ENCODE measurements around the gene ASIC4.

The ASIC4 gene

GRCh38 chr2:219486380-219486959 is 27.8 kb upstream of the ASIC4 start:
- no peak overlapping the region for H3K27ac ChIP-seq (ENCODE audit: low read depth, low read length)
- H3K4me2 ChIP-seq (ENCODE audit: low read length): no peak overlapping the region
- H3K79me2 ChIP-seq (ENCODE audit: control insufficient read depth, low read length): no peaks in the 10 kb centered on the region
- H3K4me3 ChIP-seq (ENCODE audit: low read length): no peak overlapping the region
- H3K4me1 ChIP-seq (ENCODE audit: control insufficient read depth, low read length): no peaks in the 10 kb centered on the region
- H3K27me3 ChIP-seq (ENCODE audit: control insufficient read depth, low read length): peaks cover 37% of the 10 kb centered on the region
- no peaks in the 10 kb centered on the region for H3K9me2 ChIP-seq (replicated peaks; ENCODE audit: control insufficient read depth, low read length)
- H4K20me1 ChIP-seq (ENCODE audit: control insufficient read depth, insufficient read depth, low read depth, low read length): no peaks in the 10 kb centered on the region
- no peak for TF ChIP-seq EZH2phosphoT487 (IDR thresholded peaks at IDR 0.05; ENCODE audit: borderline replicate concordance, low read length)
- TF ChIP-seq CTCF (IDR thresholded peaks at IDR 0.05; ENCODE audit: low read depth, low read length, poor library complexity, severe bottlenecking): no peak
- H3K36me3 ChIP-seq (ENCODE audit: control insufficient read depth, low read length): no peaks in the 10 kb centered on the region
- no peaks in the 10 kb centered on the region for H3F3A ChIP-seq (ENCODE audit: control insufficient read depth, insufficient read depth)
- H3K9me3 ChIP-seq (ENCODE audit: control insufficient read depth, insufficient read depth, low read length): no peaks in the 10 kb centered on the region

DNA sequence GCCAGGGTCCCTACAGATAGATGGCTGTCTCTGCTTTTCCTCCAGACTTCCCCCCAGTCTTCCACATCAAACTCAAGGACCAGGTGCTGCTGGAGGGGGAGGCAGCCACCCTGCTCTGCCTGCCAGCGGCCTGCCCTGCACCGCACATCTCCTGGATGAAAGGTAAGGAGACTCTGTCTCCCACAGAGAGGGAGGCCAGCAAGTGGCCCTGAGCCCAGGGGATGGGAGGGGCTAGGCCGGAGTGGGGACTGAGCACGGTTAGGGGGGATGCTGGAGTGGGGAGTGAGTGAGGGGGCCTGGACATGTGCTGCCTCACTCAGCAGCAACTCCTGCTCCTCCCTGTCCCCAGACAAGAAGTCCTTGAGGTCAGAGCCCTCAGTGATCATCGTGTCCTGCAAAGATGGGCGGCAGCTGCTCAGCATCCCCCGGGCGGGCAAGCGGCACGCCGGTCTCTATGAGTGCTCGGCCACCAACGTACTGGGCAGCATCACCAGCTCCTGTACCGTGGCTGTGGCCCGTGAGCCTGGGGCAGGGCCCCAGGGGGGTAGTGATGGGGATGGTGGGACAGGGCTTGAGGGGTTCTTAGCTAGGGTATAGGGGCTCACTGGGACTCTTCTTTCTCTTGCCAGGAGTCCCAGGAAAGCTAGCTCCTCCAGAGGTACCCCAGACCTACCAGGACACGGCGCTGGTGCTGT is 26.0 kb upstream of the ASIC4 start:
- Histone ChIP-seq H3K4me2 (ENCODE audit: low read length) (no peak overlapping the region), H3K79me2 (ENCODE audit: control insufficient read depth, low read length) (no peaks in the 10 kb centered on the region), H3K9me3 (ENCODE audit: control insufficient read depth, insufficient read depth, low read length) (no peaks in the 10 kb centered on the region), H3K4me1 (ENCODE audit: control insufficient read depth, low read length) (no peaks in the 10 kb centered on the region), H3K4me3 (ENCODE audit: low read length) (no peak overlapping the region), H3F3A (ENCODE audit: control insufficient read depth, insufficient read depth) (no peaks in the 10 kb centered on the region), H3K9me2 (replicated peaks; ENCODE audit: control insufficient read depth, low read length) (no peaks in the 10 kb centered on the region), H3K27me3 (ENCODE audit: control insufficient read depth, low read length) (peaks cover 29% of the 10 kb centered on the region), H3K36me3 (ENCODE audit: control insufficient read depth, low read length) (no peaks in the 10 kb centered on the region), H3K27ac (ENCODE audit: low read depth, low read length) (no peak overlapping the region), H4K20me1 (ENCODE audit: control insufficient read depth, insufficient read depth, low read depth, low read length) (no peaks in the 10 kb centered on the region)
- TF ChIP-seq CTCF (IDR thresholded peaks at IDR 0.05; ENCODE audit: low read depth, low read length, poor library complexity, severe bottlenecking): no peak

GRCh38 chr2:219488844-219489194 is 25.5 kb upstream of the ASIC4 start:
- Histone ChIP-seq H3K4me2 (ENCODE audit: low read length) (no peak overlapping the region), H4K20me1 (ENCODE audit: control insufficient read depth, insufficient read depth, low read depth, low read length) (no peaks in the 10 kb centered on the region), H3F3A (ENCODE audit: control insufficient read depth, insufficient read depth) (no peaks in the 10 kb centered on the region), H3K4me3 (ENCODE audit: low read length) (no peak overlapping the region), H3K9me3 (ENCODE audit: control insufficient read depth, insufficient read depth, low read length) (no peaks in the 10 kb centered on the region), H3K36me3 (ENCODE audit: control insufficient read depth, low read length) (no peaks in the 10 kb centered on the region), H3K79me2 (ENCODE audit: control insufficient read depth, low read length) (no peaks in the 10 kb centered on the region), H3K27me3 (ENCODE audit: control insufficient read depth, low read length) (peaks cover 25% of the 10 kb centered on the region), H3K4me1 (ENCODE audit: control insufficient read depth, low read length) (no peaks in the 10 kb centered on the region), H3K27ac (ENCODE audit: low read depth, low read length) (no peak overlapping the region), H3K9me2 (replicated peaks; ENCODE audit: control insufficient read depth, low read length) (no peaks in the 10 kb centered on the region)
- no peak for TF ChIP-seq EZH2phosphoT487 (IDR thresholded peaks at IDR 0.05; ENCODE audit: borderline replicate concordance, low read length)
- no peak for TF ChIP-seq CTCF (IDR thresholded peaks at IDR 0.05; ENCODE audit: low read depth, low read length, poor library complexity, severe bottlenecking)

Data from DOHH2 (cell line).